Measurements from ENCODE around the gene BPIFA2. TPM values are rescaled to one million over a fixed set of nuclear protein-coding genes. Genes with fewer than 3 reads are reported as not detected.

Gene BPIFA2
- total and polyA plus RNA-seq, 2 of the 4 experiments (the other 2 are of a cell fraction), result not detected

- ATAC-seq (ENCODE audit: low read depth) (no peak), DNase-seq (no peak)
- Histone ChIP-seq H3K9ac (ENCODE audit: low read depth, low read length) (no peak overlapping the region), H4K5ac (ENCODE audit: low read depth, low read length) (no peak overlapping the region), H3K4me1 (ENCODE audit: control insufficient read depth, insufficient read depth, low read length) (no peaks in the 10 kb centered on the region), H3K27me3 (ENCODE audit: control insufficient read depth, insufficient read depth, low read length) (no peaks in the 10 kb centered on the region; the same call in 1 of the 2 replicates), H3K27ac (ENCODE audit: insufficient read depth, low read length) (no peak overlapping the region), H3K56ac (ENCODE audit: extremely low read depth, insufficient read depth, low read length) (no peak overlapping the region), H3K9me1 (ENCODE audit: insufficient read depth, low read length) (no peaks in the 10 kb centered on the region), H4K8ac (ENCODE audit: low read depth in 2 of 2, low read length in 2 of 2) (no peak overlapping the region), H3K14ac (replicated peaks; ENCODE audit: low read depth, low read length) (no peak overlapping the region), H2BK20ac (ENCODE audit: low read depth, low read length) (no peak overlapping the region), H3K36me3 (ENCODE audit: control insufficient read depth, insufficient read depth, low read length) (no peaks in the 10 kb centered on the region), H4K20me1 (ENCODE audit: insufficient read depth, low read length) (no peaks in the 10 kb centered on the region), H2BK15ac (ENCODE audit: low read depth, low read length) (no peak overlapping the region), H3K4me3 (ENCODE audit: insufficient read depth, low read depth, low read length) (no peak overlapping the region), H3K4ac (ENCODE audit: low read depth, low read length) (no peak overlapping the region), H4K91ac (ENCODE audit: insufficient read depth, low read depth, low read length) (no peak overlapping the region), H3K4me2 (ENCODE audit: low read depth, low read length) (no peak overlapping the region), H3K79me1 (ENCODE audit: low read depth in 1 of 2, low read length in 2 of 2) (no peaks in the 10 kb centered on the region), H2AK5ac (ENCODE audit: low read depth, low read length) (no peak overlapping the region), H2AFZ (replicated peaks; ENCODE audit: low read length, poor library complexity) (no peak overlapping the region), H2BK5ac (ENCODE audit: low read depth, low read length, poor library complexity, severe bottlenecking) (no peak overlapping the region), H2AK9ac (replicated peaks; ENCODE audit: low read depth, low read length, poor library complexity) (no peak overlapping the region), H3K18ac (ENCODE audit: low read depth, low read length) (no peak overlapping the region), H3K23ac (ENCODE audit: low read depth, low read length) (no peak overlapping the region), H3K9me3 (ENCODE audit: control insufficient read depth, insufficient read depth, low read length) (no peaks in the 10 kb centered on the region), H2BK120ac (ENCODE audit: low read depth, low read length) (no peak overlapping the region)
- no TSS peak for BruUV-seq (replicated peaks)
- dilution Hi-C loops (cut with HindIII; ENCODE audit: low sequenced_read_pairs, unreplicated experiment), result no loop called here
- POLR2A ChIA-PET (ENCODE audit: unreplicated experiment), result no interaction called here
- intact Hi-C loops (cut with micrococcal nuclease), result no loop called here
- in situ Hi-C loops (cut with MboI; ENCODE audit: low sequenced_read_pairs), result no loop called here
- 25% methylated on average over 1 of the region's 3 CpGs; no CpG with 5 or more reads in 1 of the 2 experiments for WGBS, 2 experiments (ENCODE audit: extremely low coverage in 2 of 2, insufficient read length in 1 of 2)
- CTCF ChIA-PET, result no interaction called here
- TF ChIP-seq POLR2A (IDR thresholded peaks at IDR 0.05; ENCODE audit: low read depth, low read length), result no peak
- TF ChIP-seq, protein P1, sequence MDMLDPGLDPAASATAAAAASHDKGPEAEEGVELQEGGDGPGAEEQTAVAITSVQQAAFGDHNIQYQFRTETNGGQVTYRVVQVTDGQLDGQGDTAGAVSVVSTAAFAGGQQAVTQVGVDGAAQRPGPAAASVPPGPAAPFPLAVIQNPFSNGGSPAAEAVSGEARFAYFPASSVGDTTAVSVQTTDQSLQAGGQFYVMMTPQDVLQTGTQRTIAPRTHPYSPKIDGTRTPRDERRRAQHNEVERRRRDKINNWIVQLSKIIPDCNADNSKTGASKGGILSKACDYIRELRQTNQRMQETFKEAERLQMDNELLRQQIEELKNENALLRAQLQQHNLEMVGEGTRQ (IDR thresholded peaks at IDR 0.05; ENCODE audit: low read depth, low read length), result no peak
- TF ChIP-seq MXI1 (IDR thresholded peaks at IDR 0.05; ENCODE audit: borderline replicate concordance, low read depth, low read length), result no peak
- TF ChIP-seq RFX5 (IDR thresholded peaks at IDR 0.05; ENCODE audit: low read depth, low read length), result no peak
- no peak for TF ChIP-seq MAZ (IDR thresholded peaks at IDR 0.05; ENCODE audit: borderline replicate concordance, low read depth, low read length)
- no peak for TF ChIP-seq CHD1 (IDR thresholded peaks at IDR 0.05; ENCODE audit: low read depth, low read length)
- TF ChIP-seq CTCF (conservative IDR thresholded peaks at IDR 0.05; ENCODE audit: low read depth, low read length), result no peak
- no peak for TF ChIP-seq SMC3 (IDR thresholded peaks at IDR 0.05; ENCODE audit: low read depth, low read length)
- no peak for TF ChIP-seq RAD21 (IDR thresholded peaks at IDR 0.05; ENCODE audit: low read length)
- no peak for TF ChIP-seq FOS (IDR thresholded peaks at IDR 0.05; ENCODE audit: low read depth, low read length)
- TF ChIP-seq CEBPB (IDR thresholded peaks at IDR 0.05; ENCODE audit: low read depth, low read length), result no peak
- no peak for TF ChIP-seq ELK1 (IDR thresholded peaks at IDR 0.05; ENCODE audit: borderline replicate concordance, low read depth, low read length)
- no peak for TF ChIP-seq MAFK (IDR thresholded peaks at IDR 0.05; ENCODE audit: low read depth, low read length)
- TF ChIP-seq NFE2L2 (IDR thresholded peaks at IDR 0.05; ENCODE audit: low read depth, low read length), result no peak
- TF ChIP-seq RCOR1 (IDR thresholded peaks at IDR 0.05; ENCODE audit: insufficient replicate concordance, low read length), result no peak
- TF ChIP-seq BHLHE40 (IDR thresholded peaks at IDR 0.05; ENCODE audit: low read depth, low read length), result no peak
Measured at GRCh38 chr20:33175123-33175522, 7.2 kb downstream of the BPIFA2 start.

Data from IMR-90 (cell line).